Ishikawa (cell line): ENCODE results near the gene PEAK1.

Source experiments
- CEBPB ChIP-seq: IDR thresholded peaks from 2 replicates; pipeline ENCODE4 v1.6.1; 2012
- CREB1 ChIP-seq: IDR thresholded peaks from 2 replicates; pipeline ENCODE4 v1.6.1; 2012; ENCODE audit warnings: low read depth
- EGR1 ChIP-seq: IDR thresholded peaks from 2 replicates; pipeline ENCODE4 v1.6.1; 2012
- EP300 ChIP-seq: IDR thresholded peaks from 2 replicates; pipeline ENCODE4 v1.6.1; 2012; ENCODE audit warnings: borderline replicate concordance
- FOXM1 ChIP-seq: IDR thresholded peaks from 2 replicates; pipeline ENCODE4 v1.6.1; 2012; ENCODE audit warnings: low read depth, borderline replicate concordance
- NFIC ChIP-seq: IDR thresholded peaks from 2 replicates; pipeline ENCODE4 v1.6.1; 2012
- RAD21 ChIP-seq: IDR thresholded peaks from 2 replicates; pipeline ENCODE4 v1.6.1; 2012; ENCODE audit warnings: low read depth
- TAF1 ChIP-seq: IDR thresholded peaks from 2 replicates; pipeline ENCODE4 v1.6.1; 2012; ENCODE audit warnings: low read depth, mild to moderate bottlenecking
- TCF12 ChIP-seq: IDR thresholded peaks from 2 replicates; pipeline ENCODE4 v1.6.1; 2012; ENCODE audit warnings: low read depth
- TEAD4 ChIP-seq: IDR thresholded peaks from 2 replicates; pipeline ENCODE4 v1.6.1; 2012
- YY1 ChIP-seq: IDR thresholded peaks from 2 replicates; pipeline ENCODE4 v1.6.1; 2012; ENCODE audit warnings: low read depth
- ZBTB7A ChIP-seq: IDR thresholded peaks from 2 replicates; pipeline ENCODE4 v1.6.1; 2012; ENCODE audit warnings: low read depth
- TF ChIP-seq, protein P1 (sequence below): IDR thresholded peaks from 2 replicates; pipeline ENCODE4 v1.6.1; 2012
- TF ChIP-seq, protein P2 (sequence below): IDR thresholded peaks from 2 replicates; pipeline ENCODE4 v1.6.1; 2012; ENCODE audit warnings: low read depth, mild to moderate bottlenecking
- TF ChIP-seq, protein P3 (sequence below): IDR thresholded peaks from 2 replicates; pipeline ENCODE4 v1.6.1; 2012

The PEAK1 gene

GRCh38 chr15:77459031-77459430, 39.1 kb upstream of the PEAK1 start:
- TF ChIP-seq EP300 (no peak), CEBPB (no peak), EGR1 (no peak), ZBTB7A (no peak), TAF1 (no peak), RAD21 (no peak), NFIC (no peak), TEAD4 (no peak), FOXM1 (no peak), YY1 (no peak), TCF12 (no peak), CREB1 (no peak)
- TF ChIP-seq, protein P1, sequence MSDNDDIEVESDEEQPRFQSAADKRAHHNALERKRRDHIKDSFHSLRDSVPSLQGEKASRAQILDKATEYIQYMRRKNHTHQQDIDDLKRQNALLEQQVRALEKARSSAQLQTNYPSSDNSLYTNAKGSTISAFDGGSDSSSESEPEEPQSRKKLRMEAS = no peak
- TF ChIP-seq, protein P2, sequence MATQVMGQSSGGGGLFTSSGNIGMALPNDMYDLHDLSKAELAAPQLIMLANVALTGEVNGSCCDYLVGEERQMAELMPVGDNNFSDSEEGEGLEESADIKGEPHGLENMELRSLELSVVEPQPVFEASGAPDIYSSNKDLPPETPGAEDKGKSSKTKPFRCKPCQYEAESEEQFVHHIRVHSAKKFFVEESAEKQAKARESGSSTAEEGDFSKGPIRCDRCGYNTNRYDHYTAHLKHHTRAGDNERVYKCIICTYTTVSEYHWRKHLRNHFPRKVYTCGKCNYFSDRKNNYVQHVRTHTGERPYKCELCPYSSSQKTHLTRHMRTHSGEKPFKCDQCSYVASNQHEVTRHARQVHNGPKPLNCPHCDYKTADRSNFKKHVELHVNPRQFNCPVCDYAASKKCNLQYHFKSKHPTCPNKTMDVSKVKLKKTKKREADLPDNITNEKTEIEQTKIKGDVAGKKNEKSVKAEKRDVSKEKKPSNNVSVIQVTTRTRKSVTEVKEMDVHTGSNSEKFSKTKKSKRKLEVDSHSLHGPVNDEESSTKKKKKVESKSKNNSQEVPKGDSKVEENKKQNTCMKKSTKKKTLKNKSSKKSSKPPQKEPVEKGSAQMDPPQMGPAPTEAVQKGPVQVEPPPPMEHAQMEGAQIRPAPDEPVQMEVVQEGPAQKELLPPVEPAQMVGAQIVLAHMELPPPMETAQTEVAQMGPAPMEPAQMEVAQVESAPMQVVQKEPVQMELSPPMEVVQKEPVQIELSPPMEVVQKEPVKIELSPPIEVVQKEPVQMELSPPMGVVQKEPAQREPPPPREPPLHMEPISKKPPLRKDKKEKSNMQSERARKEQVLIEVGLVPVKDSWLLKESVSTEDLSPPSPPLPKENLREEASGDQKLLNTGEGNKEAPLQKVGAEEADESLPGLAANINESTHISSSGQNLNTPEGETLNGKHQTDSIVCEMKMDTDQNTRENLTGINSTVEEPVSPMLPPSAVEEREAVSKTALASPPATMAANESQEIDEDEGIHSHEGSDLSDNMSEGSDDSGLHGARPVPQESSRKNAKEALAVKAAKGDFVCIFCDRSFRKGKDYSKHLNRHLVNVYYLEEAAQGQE = no peak
- TF ChIP-seq, protein P3, sequence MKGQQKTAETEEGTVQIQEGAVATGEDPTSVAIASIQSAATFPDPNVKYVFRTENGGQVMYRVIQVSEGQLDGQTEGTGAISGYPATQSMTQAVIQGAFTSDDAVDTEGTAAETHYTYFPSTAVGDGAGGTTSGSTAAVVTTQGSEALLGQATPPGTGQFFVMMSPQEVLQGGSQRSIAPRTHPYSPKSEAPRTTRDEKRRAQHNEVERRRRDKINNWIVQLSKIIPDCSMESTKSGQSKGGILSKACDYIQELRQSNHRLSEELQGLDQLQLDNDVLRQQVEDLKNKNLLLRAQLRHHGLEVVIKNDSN = no peak

DNA sequence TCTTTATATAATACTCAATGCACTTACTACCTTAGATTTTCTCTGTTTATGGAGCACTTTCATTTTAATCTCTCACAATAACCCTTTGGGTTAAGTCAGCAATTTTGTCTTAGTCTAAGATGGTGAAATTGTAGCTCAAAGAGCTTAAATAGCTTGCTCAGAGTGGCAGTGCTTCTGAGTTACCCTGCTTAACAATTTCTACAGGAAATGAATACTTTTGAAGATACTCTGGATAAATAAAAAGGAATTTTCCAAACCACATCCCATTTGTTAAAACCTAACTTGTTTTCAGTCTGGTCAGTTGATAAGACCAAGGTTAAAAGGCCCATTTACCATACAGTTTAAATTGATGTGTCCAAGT, 38.0 kb upstream of the PEAK1 start:
- TF ChIP-seq EP300 (no peak), TCF12 (no peak), NFIC (no peak), CREB1 (no peak), CEBPB (no peak), EGR1 (no peak), YY1 (no peak), ZBTB7A (no peak), TAF1 (no peak), FOXM1 (no peak), RAD21 (no peak), TEAD4 (no peak)
- TF ChIP-seq, protein P3 = no peak
- TF ChIP-seq, protein P2 = no peak
- TF ChIP-seq, protein P1 = no peak

DNA sequence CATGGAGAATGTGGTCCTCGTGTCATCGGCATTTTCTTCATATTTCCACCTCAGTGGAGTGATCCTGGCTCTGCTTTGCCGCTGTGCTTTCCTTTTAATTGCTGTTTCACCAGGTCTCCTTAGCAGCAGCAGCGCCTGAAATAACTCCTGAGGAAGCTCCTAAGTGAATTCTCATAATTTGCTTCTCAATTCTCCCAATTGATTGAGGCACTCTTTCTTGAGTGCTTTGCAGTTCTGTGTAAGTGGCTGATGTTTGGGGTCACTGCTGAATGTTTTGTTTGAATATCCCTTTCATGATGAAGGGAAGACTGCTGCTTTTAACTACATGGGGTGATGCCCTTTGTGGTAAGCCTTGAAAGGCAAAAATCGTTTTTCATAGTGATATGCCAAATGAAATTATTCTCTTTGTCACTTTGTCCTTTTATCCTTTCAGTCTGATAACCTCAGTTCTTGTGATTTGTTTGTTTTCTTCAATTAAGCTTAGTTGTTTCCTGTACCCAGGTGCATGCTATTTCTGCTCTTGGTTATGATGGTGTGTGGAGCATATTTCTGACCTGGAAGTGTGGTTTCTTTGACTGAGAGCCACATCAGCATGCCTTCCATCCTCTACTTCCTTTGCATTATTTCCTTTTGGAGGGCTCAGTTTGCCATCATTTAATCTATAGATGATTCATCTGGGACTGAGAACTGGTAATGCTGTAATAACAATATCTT, 37.4 kb upstream of the PEAK1 start:
- TF ChIP-seq FOXM1 (no peak), RAD21 (no peak), EGR1 (no peak), YY1 (no peak), CEBPB (no peak), NFIC (no peak), EP300 (no peak), ZBTB7A (no peak), TCF12 (no peak), TAF1 (no peak), CREB1 (no peak), TEAD4 (no peak)
- TF ChIP-seq, protein P1 = no peak
- TF ChIP-seq, protein P3 = no peak
- TF ChIP-seq, protein P2 = no peak
